Testis (tissue), 2 donors: Measurements from ENCODE around the gene SCO1.

ENCODE experiments used
- POLR2A ChIP-seq: fragments of 450-650 bp; IDR thresholded peaks from one replicate; pipeline ENCODE4 v1.6.1; 2017; ENCODE audit warnings: antibody characterized with exemption, mild to moderate bottlenecking, moderate library complexity
- TF ChIP-seq, protein P1 (sequence below), 3 experiments: fragments of 450-650 bp in 2 of 3; fragments of 200-600 bp in 1 of 3; sonication (generic) in 1 of 3; IDR thresholded peaks; one replicate each; pipeline ENCODE4 v1.5.1; 2016 to 2019; ENCODE audit warnings: antibody characterized with exemption in 3 of 3, mild to moderate bottlenecking in 2 of 3, moderate library complexity in 1 of 3

DNA sequence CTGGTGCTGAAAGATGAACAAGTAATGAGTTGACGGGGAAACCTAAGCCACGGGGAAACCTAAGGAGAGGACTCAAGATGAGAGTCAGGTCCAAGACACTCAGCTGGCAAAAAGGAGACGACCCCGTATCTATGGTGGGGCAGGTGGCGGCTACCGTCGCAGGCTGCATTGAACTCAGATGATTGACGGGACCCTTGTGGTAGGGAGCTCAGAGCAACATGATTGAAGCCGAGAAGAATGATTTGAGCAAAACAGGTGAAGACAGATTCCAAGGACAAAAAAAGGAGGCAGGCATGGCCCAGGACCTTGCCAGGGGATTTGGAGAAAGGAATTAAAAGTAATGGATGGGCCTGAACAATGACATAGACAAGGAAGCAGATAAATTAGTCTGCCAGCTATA is 32.8 kb downstream of the SCO1 start:
- TF ChIP-seq, protein P1, sequence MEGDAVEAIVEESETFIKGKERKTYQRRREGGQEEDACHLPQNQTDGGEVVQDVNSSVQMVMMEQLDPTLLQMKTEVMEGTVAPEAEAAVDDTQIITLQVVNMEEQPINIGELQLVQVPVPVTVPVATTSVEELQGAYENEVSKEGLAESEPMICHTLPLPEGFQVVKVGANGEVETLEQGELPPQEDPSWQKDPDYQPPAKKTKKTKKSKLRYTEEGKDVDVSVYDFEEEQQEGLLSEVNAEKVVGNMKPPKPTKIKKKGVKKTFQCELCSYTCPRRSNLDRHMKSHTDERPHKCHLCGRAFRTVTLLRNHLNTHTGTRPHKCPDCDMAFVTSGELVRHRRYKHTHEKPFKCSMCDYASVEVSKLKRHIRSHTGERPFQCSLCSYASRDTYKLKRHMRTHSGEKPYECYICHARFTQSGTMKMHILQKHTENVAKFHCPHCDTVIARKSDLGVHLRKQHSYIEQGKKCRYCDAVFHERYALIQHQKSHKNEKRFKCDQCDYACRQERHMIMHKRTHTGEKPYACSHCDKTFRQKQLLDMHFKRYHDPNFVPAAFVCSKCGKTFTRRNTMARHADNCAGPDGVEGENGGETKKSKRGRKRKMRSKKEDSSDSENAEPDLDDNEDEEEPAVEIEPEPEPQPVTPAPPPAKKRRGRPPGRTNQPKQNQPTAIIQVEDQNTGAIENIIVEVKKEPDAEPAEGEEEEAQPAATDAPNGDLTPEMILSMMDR (IDR thresholded peaks at IDR 0.05) = no peak
- no peak for TF ChIP-seq POLR2A
